GM19025 (cell line): ENCODE measurements around the gene ALOX12.
"Not testable (repeated sequence)": the region's sequence is repeated elsewhere in the genome, so short reads cannot be mapped to it uniquely, and the experiment has no call there.

Experiments used
- ATAC-seq: cut with Tn5 transposase; IDR thresholded peaks from one replicate; pipeline ENCODE4 v1.9.1; 2021; ENCODE audit warnings: mild to moderate bottlenecking, low read depth, moderate library complexity; ENCODE audit not compliant: unreplicated experiment

Gene ALOX12

GRCh38 chr17:6995500-6996255 lies at the start of gene ALOX12:
Gene ALOX12, plus strand, starts transcription at chr17:6996049. Its CDS starts 69 bp downstream, at chr17:6996118.
- ATAC-seq: no peak

- no peak for ATAC-seq
Observed at GRCh38 chr17:6947745-6948144, 48.1 kb upstream of the ALOX12 start.

- ATAC-seq: no peak
Observed at GRCh38 chr17:6948562-6948961, 47.3 kb upstream of the ALOX12 start.

- ATAC-seq: no peak
Observed at GRCh38 chr17:6948976-6949375, 46.9 kb upstream of the ALOX12 start.

- not testable (repeated sequence) for ATAC-seq
Observed at GRCh38 chr17:6950938-6951337, 44.9 kb upstream of the ALOX12 start.

GRCh38 chr17:6953689-6954088 lies 42.2 kb upstream of the ALOX12 start:
- ATAC-seq: no peak

- no peak for ATAC-seq
Observed at GRCh38 chr17:6959700-6960099, 36.1 kb upstream of the ALOX12 start.

- ATAC-seq: no peak
Observed at GRCh38 chr17:6969323-6969726, 26.5 kb upstream of the ALOX12 start.

GRCh38 chr17:6970992-6971391 lies 24.9 kb upstream of the ALOX12 start:
- no peak for ATAC-seq

GRCh38 chr17:6979440-6979839 lies 16.4 kb upstream of the ALOX12 start:
- not testable (repeated sequence) for ATAC-seq

GRCh38 chr17:6981426-6981825 lies 14.4 kb upstream of the ALOX12 start:
- ATAC-seq: no peak

- ATAC-seq: no peak
Observed at GRCh38 chr17:6985266-6985665, 10.6 kb upstream of the ALOX12 start.

- ATAC-seq: no peak
Observed at GRCh38 chr17:6986676-6987075, 9.2 kb upstream of the ALOX12 start.

- ATAC-seq: no peak
Observed at GRCh38 chr17:6989779-6990178, 6.1 kb upstream of the ALOX12 start.

- not testable (repeated sequence) for ATAC-seq
Observed at GRCh38 chr17:6993613-6994056, 2.2 kb upstream of the ALOX12 start.

GRCh38 chr17:6994118-6994598 lies 1.7 kb upstream of the ALOX12 start:
- no peak for ATAC-seq

- no peak for ATAC-seq
Observed at GRCh38 chr17:6994666-6995256, 1.1 kb upstream of the ALOX12 start.

- ATAC-seq: no peak
Observed at GRCh38 chr17:6996256-6997011, 585 bp downstream of the ALOX12 start.

- no peak for ATAC-seq
Observed at GRCh38 chr17:6997171-6997570, 1.3 kb downstream of the ALOX12 start.

GRCh38 chr17:6998855-6999508 lies 3.1 kb downstream of the ALOX12 start:
- no peak for ATAC-seq
